CD14-positive monocyte (primary cell): ENCODE measurements around the gene ZRSR2. TPM values are rescaled to one million over a fixed set of nuclear protein-coding genes. Genes with fewer than 3 reads are reported as not detected.
"Not testable (repeated sequence)": the region's sequence is repeated elsewhere in the genome, so short reads cannot be mapped to it uniquely, and the experiment has no call there.

ENCODE experiments used
- DNase-seq, 3 donors: peaks; one replicate each; pipeline ENCODE4 v3.0.0-alpha.2; 2011 to 2022
- H2AFZ ChIP-seq: 2 replicates; pipeline ENCODE4 v1.6.0; 2012; ENCODE audit warnings: mild to moderate bottlenecking, low read depth, low read length, inconsistent platforms; ENCODE audit not compliant: insufficient read depth, poor library complexity, severe bottlenecking
- H3K27ac ChIP-seq, 2 donors: 1 replicate in 1 of 2; 2 replicates in 1 of 2; pipeline ENCODE4 v1.5.1; 2012 to 2013; ENCODE audit warnings: low read length in 2 of 2, control low read depth in 1 of 2, inconsistent platforms in 1 of 2, low read depth in 1 of 2, mild to moderate bottlenecking in 1 of 2
- H3K27me3 ChIP-seq, 2 donors: one replicate each; pipeline versions ENCODE4 v1.6.0 to v1.6.1; 2011 to 2013; ENCODE audit warnings: low read length in 2 of 2; ENCODE audit not compliant: control insufficient read depth in 2 of 2, insufficient read depth in 2 of 2
- H3K36me3 ChIP-seq, 2 donors: replicated peaks in 1 of 2; 1 replicate in 1 of 2; 2 replicates in 1 of 2; pipeline versions ENCODE4 v1.5.1 to v1.6.1; 2012 to 2013; ENCODE audit warnings: low read length in 2 of 2, control low read depth in 1 of 2, inconsistent platforms in 1 of 2, mild to moderate bottlenecking in 1 of 2; ENCODE audit not compliant: insufficient read depth in 2 of 2, control insufficient read depth in 1 of 2
- H3K4me1 ChIP-seq, 2 donors: 1 replicate in 1 of 2; 2 replicates in 1 of 2; pipeline versions ENCODE4 v1.5.1 to v1.6.1; 2012 to 2013; ENCODE audit warnings: low read length in 2 of 2, control low read depth in 1 of 2, inconsistent platforms in 1 of 2, mild to moderate bottlenecking in 1 of 2, moderate library complexity in 1 of 2; ENCODE audit not compliant: insufficient read depth in 2 of 2, control insufficient read depth in 1 of 2
- H3K4me2 ChIP-seq: replicated peaks from 2 replicates; pipeline ENCODE3; 2012; ENCODE audit warnings: low read length, moderate library complexity, mild to moderate bottlenecking; ENCODE audit not compliant: poor library complexity, severe bottlenecking; ENCODE audit errors: extremely low read depth
- H3K4me3 ChIP-seq, 3 experiments: fragments of 200-600 bp in 1 of 3; sonication (generic) in 1 of 3; replicated peaks in 1 of 3; 1 replicate in 2 of 3; 2 replicates in 1 of 3; pipeline ENCODE4 v1.5.1; 2011 to 2013; ENCODE audit warnings: low read length in 3 of 3, mild to moderate bottlenecking in 3 of 3, control low read depth in 2 of 3, low read depth in 2 of 3, inconsistent platforms in 1 of 3, moderate library complexity in 1 of 3
- H3K79me2 ChIP-seq: 2 replicates; pipeline ENCODE4 v1.6.0; 2012; ENCODE audit warnings: mild to moderate bottlenecking, control low read depth, inconsistent platforms, low read length, moderate library complexity; ENCODE audit not compliant: insufficient read depth
- H3K9ac ChIP-seq: 2 replicates; pipeline ENCODE4 v1.6.0; 2017; ENCODE audit warnings: low read length, mild to moderate bottlenecking; ENCODE audit not compliant: insufficient read depth, poor library complexity, severe bottlenecking
- H3K9me3 ChIP-seq, 2 donors: replicated peaks in 1 of 2; 1 replicate in 1 of 2; 2 replicates in 1 of 2; pipeline versions ENCODE4 v1.5.1 to v1.6.1; 2012 to 2013; ENCODE audit warnings: low read length in 2 of 2, control low read depth in 1 of 2; ENCODE audit not compliant: control insufficient read depth in 1 of 2, insufficient read depth in 1 of 2
- H4K20me1 ChIP-seq: 2 replicates; pipeline ENCODE4 v1.6.0; 2012; ENCODE audit warnings: mild to moderate bottlenecking, low read length, control low read depth, moderate library complexity; ENCODE audit not compliant: insufficient read depth
- H3K27ac Mint-ChIP-seq, 7 donors: one replicate each; pipeline ENCODE4 v1.8.0; 2020; ENCODE audit warnings: mild to moderate bottlenecking in 7 of 7, mixed read lengths in 7 of 7, moderate library complexity in 6 of 7, inconsistent platforms in 2 of 7
- H3K27me3 Mint-ChIP-seq, 3 donors: one replicate each; pipeline ENCODE4 v1.8.0; 2021 to 2022; ENCODE audit warnings: low read depth in 3 of 3, mild to moderate bottlenecking in 3 of 3, mixed read lengths in 3 of 3, moderate library complexity in 3 of 3, inconsistent platforms in 1 of 3
- H3K36me3 Mint-ChIP-seq, 2 donors: one replicate each; pipeline ENCODE4 v1.8.0; 2020; ENCODE audit warnings: mixed read lengths in 2 of 2, inconsistent platforms in 1 of 2, mild to moderate bottlenecking in 1 of 2
- H3K4me1 Mint-ChIP-seq: one replicate; pipeline ENCODE4 v1.8.0; 2020; ENCODE audit warnings: mild to moderate bottlenecking, mixed read lengths
- H3K4me3 Mint-ChIP-seq, 2 donors: one replicate each; pipeline ENCODE4 v1.8.0; 2020; ENCODE audit warnings: mild to moderate bottlenecking in 2 of 2, mixed read lengths in 2 of 2, moderate library complexity in 1 of 2
- H3K9me3 Mint-ChIP-seq, 7 donors: one replicate each; pipeline ENCODE4 v1.8.0; 2020 to 2022; ENCODE audit warnings: mixed read lengths in 7 of 7, mild to moderate bottlenecking in 6 of 7, moderate library complexity in 6 of 7, inconsistent platforms in 2 of 7
- CTCF ChIP-seq: fragments of 200-600 bp; IDR thresholded peaks from one replicate; pipeline ENCODE4 v1.8.0; 2022; ENCODE audit warnings: antibody characterized with exemption, mild to moderate bottlenecking
- WGBS: methylation state at CpG from one replicate; pipeline ENCODE4 v1.1.5; 2013; ENCODE audit warnings: missing lambda C conversion rate; ENCODE audit not compliant: insufficient coverage; 5-methylcytosine and 5-hydroxymethylcytosine counted together
- intact Hi-C, 2 donors: fragments of 100-400 bp; cut with micrococcal nuclease; formaldehyde crosslinking; loops; one replicate each; pipeline versions ENCODE4 v1.15.0 to v1.15.1; 2023
- polyA plus RNA-seq, 3 donors: library from polyadenylated mRNA; depleted of rRNA in 1 of 3; unstranded in 2 of 3; stranded (reverse) in 1 of 3; fragments of 300-500 nt in 2 of 3; fragments of >200 nt in 1 of 3; fragmentation: Illumina TruSeq in 2 of 3; gene quantifications; 1 replicate in 2 of 3; 2 replicates in 1 of 3; pipeline ENCODE4 v1.2.3, GENCODE V29; 2012 to 2021

ZRSR2 gene
- polyA plus RNA-seq, 3 donors = 9.3 to 32.1 (median 11.2) TPM

- WGBS = no CpG with 5 or more reads among the region's 1 CpG
- no peak for TF ChIP-seq CTCF
- Histone ChIP-seq H3K79me2 (peaks cover 15% of the 10 kb centered on the region), H3K9me3 (no peaks in the 10 kb centered on the region), H3K4me2 (no peak overlapping the region), H2AFZ (no peak overlapping the region), H3K4me3 (no peak overlapping the region), H3K36me3 (peaks cover 41 to 81% of the 10 kb centered on the region in 2 donors), H4K20me1 (peaks cover 74% of the 10 kb centered on the region), H3K9ac (no peak overlapping the region), H3K27me3 (peaks cover 0 to 10% of the 10 kb centered on the region in 2 donors), H3K4me1 (no peaks in the 10 kb centered on the region), H3K27ac (no peak overlapping the region)
- DNase-seq = no peak
- H3K4me3 Mint-ChIP-seq = no peak overlapping the region
- intact Hi-C loops = no loop called here
- peaks cover 0 to 6% (median 0%) of the 10 kb centered on the region in 3 donors for H3K27me3 Mint-ChIP-seq
- H3K36me3 Mint-ChIP-seq = peaks cover 26 to 71% of the 10 kb centered on the region in 2 donors
- peaks cover 5% of the 10 kb centered on the region for H3K4me1 Mint-ChIP-seq
- no peak overlapping the region for H3K27ac Mint-ChIP-seq
- peaks cover 0 to 2% (median 0%) of the 10 kb centered on the region in 7 donors for H3K9me3 Mint-ChIP-seq
These were observed 38.9 kb downstream of the ZRSR2 start for GRCh38 chrX:15829217-15829616.

GRCh38 chrX:15831347-15831746 is 41.1 kb downstream of the ZRSR2 start:
- H3K27me3 ChIP-seq, H3K4me3 ChIP-seq, H3K27ac Mint-ChIP-seq, DNase-seq, H3K9me3 Mint-ChIP-seq, H3K27ac ChIP-seq, H3K9ac ChIP-seq, H3K4me3 Mint-ChIP-seq, H3K4me2 ChIP-seq, H3K4me1 ChIP-seq, intact Hi-C loops, H3K4me1 Mint-ChIP-seq, H2AFZ ChIP-seq, H3K9me3 ChIP-seq: not testable (repeated sequence)
- Histone ChIP-seq H3K36me3 (peaks cover 36 to 70% of the 10 kb centered on the region in 2 donors), H3K79me2 (peaks cover 33% of the 10 kb centered on the region), H4K20me1 (peaks cover 73% of the 10 kb centered on the region)
- no CpG with 5 or more reads among the region's 2 CpGs for WGBS
- Mint-ChIP-seq H3K36me3 (peaks cover 28 to 67% of the 10 kb centered on the region in 2 donors), H3K27me3 (peaks cover 0 to 12% (median 0%) of the 10 kb centered on the region in 3 donors)
